GM18868 (cell line): ENCODE data around the gene NSMCE1.

Experiments used
- ATAC-seq: cut with Tn5 transposase; IDR thresholded peaks from one replicate; pipeline ENCODE4 v1.9.1; 2021; ENCODE audit warnings: mild to moderate bottlenecking, moderate library complexity; ENCODE audit not compliant: unreplicated experiment

NSMCE1 gene

DNA sequence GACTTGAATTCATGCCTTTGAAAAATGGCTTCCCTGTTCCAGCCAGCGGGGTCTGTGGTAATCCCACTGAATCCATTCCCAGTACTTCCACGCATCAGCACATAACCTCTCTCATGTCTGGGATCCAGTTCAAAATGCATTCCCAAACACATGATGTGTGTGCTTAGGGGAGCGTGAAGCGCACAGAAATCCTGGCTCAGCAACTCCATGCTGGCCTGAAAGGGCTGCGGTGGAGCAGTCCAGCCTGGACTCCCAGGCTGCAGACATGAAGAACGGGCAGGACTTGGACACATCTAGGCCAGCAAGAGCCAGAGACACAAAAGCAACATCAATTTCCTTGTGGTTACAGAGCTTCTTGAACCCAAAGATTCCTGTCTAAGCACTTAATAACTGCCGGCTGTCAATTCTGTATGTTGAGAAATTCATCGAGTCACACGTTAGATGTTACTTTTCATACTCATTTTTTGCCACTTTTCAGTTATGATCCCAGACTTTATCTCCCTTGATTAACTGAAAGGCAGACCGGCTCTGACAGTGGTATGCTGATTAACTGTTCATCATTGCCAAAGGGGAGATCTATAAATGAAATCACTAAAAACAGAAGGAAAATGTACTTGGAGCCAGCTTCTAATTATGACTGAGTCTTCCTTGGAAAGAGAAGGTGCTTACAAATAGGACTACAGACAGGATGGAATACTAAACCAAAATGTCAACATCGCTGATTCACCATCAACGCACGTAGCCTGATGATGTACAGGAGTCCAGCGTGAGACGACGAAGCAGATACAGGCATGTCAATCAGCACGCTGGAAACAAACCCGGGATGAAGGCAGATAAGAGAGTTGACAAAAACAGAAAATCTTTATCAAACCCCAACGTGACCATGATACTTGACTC lies 23.0 kb downstream of the NSMCE1 start:
- ATAC-seq = no peak

GRCh38 chr16:27244363-27244755 lies 24.2 kb downstream of the NSMCE1 start:
- no peak for ATAC-seq

DNA sequence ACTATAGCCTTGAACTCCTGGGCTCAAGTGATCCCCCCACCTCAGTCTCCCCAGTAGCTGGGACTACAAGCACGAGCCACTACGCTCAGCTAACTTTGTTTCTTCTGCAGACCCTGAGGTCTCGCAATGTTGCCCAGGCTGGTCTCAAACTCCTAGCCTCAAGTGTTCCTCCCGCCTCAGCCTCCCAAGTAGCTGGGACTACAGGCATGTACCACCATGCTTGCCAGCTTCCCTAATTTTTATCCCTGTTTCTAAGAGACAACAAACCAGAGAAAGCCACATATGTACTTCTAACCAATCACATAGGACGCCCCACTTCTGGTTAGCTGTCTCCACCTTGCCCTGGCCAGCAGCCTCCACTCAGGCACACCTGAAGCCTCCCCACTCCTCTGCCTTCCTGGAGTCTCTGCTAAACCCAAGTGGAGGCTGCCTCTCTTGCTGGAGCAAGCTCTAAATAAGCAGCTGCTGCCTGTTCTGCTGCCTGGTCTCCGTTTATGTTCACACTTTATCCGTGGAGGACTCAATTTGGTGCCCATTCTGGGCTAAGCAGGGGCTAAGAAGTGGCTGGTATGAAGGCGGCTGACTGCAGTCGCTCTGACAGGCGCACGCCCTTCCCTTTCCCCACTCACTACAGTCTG lies 24.7 kb downstream of the NSMCE1 start:
- no peak for ATAC-seq

- ATAC-seq = peak; percentile 66
These were observed 25.5 kb downstream of the NSMCE1 start for GRCh38 chr16:27242868-27243590.

GRCh38 chr16:27242398-27242797 lies 26.2 kb downstream of the NSMCE1 start:
- no peak for ATAC-seq

DNA sequence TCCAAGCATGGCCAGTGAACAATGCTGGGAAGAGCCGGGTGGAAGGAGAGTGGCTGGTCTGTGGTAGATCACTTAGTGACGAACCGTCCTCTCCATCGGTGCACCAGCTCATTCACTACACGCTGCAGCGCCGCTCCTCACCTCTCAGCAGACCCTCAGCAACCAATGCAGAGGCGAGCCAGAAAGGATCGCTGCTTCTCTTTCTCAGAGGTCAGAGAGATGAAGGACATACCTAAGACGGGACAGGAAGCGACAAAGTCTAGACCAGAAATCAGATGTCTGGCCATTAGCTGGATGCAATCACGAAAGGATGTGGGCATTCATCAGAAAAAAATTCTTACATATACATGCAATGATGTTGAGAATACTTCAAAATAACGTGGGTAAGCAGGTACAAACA lies 26.9 kb downstream of the NSMCE1 start:
- ATAC-seq = no peak

DNA sequence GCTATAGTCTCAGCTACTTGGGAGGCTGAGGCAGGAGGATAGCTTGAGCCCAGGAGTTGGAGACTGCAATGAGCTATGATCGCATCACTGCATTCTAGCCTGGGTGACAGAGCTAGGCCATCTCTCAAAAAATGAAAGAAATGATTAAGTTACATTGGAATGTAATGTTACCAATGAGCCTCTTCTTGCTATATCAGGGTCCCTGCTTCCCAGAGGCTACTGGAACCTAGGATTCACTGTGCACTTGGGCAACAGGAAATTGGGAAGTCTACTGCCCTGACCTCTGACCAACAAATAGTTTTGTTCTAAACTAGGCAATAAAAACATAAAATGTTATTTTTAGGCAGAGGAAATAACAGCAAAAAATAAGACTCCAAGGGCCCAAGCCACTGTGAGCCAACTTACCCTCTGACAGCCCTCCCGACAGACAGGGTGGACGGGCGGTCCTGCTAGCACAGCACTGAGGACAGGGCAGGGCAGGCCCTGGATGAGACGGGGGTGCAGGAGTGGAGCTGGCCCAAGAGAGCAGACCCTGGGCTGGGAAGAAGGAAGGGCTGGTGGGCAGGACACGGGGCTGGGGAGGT lies 27.5 kb downstream of the NSMCE1 start:
- ATAC-seq = no peak

- no peak for ATAC-seq
These were observed 28.5 kb downstream of the NSMCE1 start for GRCh38 chr16:27239906-27240655.

- no peak for ATAC-seq
These were observed 29.5 kb downstream of the NSMCE1 start for GRCh38 chr16:27239026-27239425.

- ATAC-seq = no peak
These were observed 30.0 kb downstream of the NSMCE1 start for GRCh38 chr16:27238591-27238990.

- ATAC-seq = peak; percentile 26
These were observed 30.5 kb downstream of the NSMCE1 start for GRCh38 chr16:27238016-27238587.

- peak; percentile 75 for ATAC-seq
These were observed 31.2 kb downstream of the NSMCE1 start for GRCh38 chr16:27237219-27238015.

DNA sequence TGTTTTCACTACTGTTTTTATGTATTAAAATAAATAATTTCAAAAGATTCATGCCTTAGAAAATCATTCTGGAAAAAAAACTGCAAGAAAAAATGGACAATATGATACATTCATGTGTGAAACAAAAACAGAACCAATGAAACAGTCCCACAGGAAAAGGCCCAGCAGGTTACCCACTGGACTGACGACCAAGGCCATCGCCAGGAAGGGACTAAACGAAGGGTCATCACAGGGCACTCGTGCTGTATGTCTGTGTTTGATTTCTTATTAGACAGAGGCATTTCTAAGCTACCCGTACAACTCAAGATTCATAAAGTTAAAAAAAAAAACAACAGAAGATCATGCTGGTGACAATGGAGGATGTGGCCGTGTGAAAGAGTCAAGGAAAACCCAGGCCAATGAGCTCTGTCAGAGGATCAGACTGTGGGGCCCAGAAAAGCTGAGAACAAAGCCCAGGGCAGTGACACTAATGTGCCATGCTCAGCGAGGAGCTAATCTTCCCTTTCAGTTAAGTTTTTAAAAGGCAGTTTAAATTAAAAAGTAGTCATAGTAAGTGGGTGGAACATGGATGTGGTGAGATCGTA lies 31.8 kb downstream of the NSMCE1 start:
- ATAC-seq = no peak

GRCh38 chr16:27235938-27236245 lies 32.7 kb downstream of the NSMCE1 start:
- ATAC-seq = no peak

- ATAC-seq = no peak
These were observed 33.3 kb downstream of the NSMCE1 start for GRCh38 chr16:27235055-27235937.

DNA sequence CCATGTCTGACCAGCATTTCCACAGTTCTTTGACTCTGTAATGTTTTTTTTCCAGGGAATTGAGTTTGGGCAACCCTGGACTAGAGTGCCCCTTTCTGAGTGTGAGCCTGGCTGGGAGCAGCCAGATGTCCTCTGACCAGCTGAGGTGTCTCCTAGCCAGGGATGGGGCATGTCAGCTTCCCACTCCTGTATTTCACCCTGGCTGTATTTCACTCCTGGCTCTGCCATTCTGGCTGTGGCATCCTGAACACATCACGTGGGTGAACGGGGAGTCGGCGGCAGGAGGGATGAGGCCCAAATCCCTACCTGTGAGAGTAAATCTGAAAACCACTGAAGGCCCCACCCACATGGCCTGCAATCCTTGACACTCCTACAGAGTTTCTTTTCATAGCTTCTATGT lies 34.0 kb downstream of the NSMCE1 start:
- ATAC-seq = no peak

- ATAC-seq = no peak
These were observed 34.4 kb downstream of the NSMCE1 start for GRCh38 chr16:27234171-27234570.

DNA sequence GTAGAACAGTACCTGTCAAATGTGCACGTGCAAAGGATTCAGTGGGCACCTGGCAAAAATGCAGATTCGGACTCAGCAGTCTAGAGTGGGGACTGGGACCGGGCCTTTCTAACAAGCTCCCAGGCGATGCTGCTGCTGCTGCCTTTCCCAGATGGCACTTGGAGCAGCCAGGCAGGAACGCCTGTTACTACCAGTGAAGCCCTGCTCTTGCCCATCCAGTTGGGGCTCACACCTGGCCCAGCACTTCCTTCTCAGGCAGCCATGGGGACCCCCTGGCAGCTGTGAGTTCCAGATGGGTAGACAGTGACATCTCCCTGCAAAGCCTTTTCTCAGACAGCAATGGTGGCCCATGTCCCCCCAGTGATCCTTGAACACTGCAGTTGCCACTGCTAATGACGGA lies 34.8 kb downstream of the NSMCE1 start:
- no peak for ATAC-seq
